ENCODE data around the gene MTA2.
"Not testable (repeated sequence)": the region's sequence is repeated elsewhere in the genome, so short reads cannot be mapped to it uniquely, and the experiment has no call there.

Gene MTA2

GRCh38 chr11:62592146-62592815 lies 9.4 kb downstream of the MTA2 start:
- no peak for DNase-seq

GRCh38 chr11:62591448-62592145 lies 10.1 kb downstream of the MTA2 start, which contains the start of gene TUT1:
TSS of gene TUT1 (minus strand) at chr11:62591523. CDS start at chr11:62591485, 38 bp downstream.
- peak; percentile 88 for DNase-seq

DNA sequence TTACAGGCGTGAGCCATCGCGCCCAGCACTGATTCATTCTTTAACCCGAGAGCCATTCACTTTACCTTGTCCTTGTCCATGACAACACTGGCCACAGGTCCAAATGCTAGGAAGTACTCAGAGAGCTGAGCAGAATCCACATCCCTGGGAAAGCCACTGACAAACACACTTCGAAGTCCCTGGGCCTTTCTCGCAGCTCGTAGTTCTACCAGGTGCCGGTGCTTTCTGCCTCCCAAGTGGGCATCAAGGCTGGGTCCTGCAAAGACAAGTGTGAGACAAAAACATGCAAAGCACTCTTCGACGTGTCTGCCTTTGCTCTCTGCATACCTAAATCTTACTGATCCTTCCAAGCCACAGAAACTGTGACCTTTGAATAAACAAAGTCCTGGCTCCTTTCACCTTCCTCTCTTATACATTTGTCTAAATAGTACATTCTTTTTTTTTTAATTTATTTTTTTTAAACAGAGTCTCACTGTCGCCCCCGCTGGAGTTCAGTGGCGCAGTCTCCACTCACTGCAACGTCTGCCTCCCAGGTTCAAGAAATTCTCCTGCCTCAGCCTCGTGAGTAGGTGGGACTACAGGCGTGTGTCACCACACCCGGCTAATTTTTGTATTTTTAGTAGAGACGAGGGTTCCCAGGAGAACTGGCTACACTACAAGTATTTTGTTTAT lies 12.6 kb downstream of the MTA2 start:
- DNase-seq = no peak

DNA sequence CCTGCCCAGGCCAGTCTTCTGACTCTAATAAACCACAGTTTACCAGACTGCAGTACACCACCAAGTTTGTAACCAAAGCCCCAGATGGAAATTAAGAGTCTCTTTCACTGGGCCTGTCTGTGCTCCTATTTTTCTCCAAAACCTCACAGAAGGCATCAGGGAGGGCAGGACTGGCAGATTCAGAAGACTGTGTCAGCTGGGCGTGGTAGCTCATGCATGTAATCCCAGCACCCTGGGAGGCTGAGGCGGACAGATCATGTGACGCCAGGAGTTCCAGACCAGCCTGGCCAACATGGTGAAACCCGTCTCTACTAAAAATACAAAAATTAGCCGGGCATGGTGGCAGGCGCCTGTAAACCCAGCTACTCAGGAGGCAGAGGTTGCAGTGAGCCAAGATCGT lies 16.3 kb downstream of the MTA2 start:
- DNase-seq = not testable (repeated sequence)

DNA sequence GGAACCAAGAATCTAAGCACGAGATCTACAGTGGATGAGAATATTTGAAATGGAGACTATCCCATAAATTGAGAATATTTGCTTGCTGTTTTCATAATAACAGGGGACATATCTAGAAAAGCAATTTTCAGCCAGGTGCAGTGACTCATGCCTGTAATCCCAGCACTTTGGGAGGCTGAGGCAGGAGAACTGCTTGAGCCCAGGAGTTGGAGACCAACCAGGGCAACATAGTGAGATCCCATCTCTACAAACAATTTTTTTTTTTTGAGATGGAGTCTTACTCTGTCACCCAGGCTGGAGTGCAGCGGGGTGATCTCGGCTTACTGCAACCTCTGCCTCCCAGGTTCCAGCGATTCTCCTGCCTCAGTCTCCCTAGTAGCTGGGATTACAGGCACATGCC lies 19.9 kb downstream of the MTA2 start:
- DNase-seq = not testable (repeated sequence)

- DNase-seq = no peak
Measured at GRCh38 chr11:62580959-62581715, 20.5 kb downstream of the MTA2 start.

DNA sequence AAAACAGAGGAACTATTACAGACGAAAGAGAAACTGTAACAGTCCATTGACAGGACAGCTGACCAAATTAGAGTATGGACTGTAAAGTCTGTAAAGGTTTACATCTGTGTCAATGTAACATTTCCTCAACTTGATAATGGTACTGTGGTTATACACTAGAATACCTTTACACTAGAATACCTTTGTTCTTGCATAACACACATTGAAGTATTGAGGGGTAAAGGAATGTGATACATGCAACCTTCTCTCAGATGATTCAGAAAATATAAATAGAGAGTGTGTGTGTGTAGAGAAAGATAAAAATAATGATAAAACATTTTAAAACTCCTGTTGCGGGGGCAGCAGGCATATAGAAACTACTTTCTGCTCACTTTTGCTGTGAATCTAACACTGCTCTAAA lies 22.4 kb downstream of the MTA2 start:
- no peak for DNase-seq

- no peak for DNase-seq
Measured at GRCh38 chr11:62578541-62578940, 23.1 kb downstream of the MTA2 start.

- DNase-seq = no peak
Measured at GRCh38 chr11:62577046-62577714, 24.5 kb downstream of the MTA2 start.

DNA sequence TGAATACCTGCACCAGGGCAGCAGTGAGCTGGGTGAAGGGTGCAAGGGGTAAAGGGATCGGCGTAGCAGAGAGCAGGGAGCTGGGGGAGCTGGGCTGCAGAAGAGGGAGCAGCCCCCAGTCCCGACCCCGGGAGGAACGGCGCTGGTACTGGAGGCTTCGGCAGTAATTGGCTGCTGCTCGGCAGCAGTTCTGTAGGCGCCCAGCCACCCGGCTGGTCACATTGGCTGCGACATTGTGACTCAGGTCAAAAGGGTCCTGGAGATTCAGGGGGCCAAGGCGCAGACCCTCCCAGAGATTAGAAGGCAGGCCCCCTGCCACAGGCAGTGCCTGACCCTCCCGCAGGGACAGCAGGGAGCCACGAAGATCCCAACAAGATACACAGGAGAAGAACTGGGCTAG lies 25.8 kb downstream of the MTA2 start:
- DNase-seq = no peak

- no peak for DNase-seq
Measured at GRCh38 chr11:62575156-62575555, 26.5 kb downstream of the MTA2 start.

DNA sequence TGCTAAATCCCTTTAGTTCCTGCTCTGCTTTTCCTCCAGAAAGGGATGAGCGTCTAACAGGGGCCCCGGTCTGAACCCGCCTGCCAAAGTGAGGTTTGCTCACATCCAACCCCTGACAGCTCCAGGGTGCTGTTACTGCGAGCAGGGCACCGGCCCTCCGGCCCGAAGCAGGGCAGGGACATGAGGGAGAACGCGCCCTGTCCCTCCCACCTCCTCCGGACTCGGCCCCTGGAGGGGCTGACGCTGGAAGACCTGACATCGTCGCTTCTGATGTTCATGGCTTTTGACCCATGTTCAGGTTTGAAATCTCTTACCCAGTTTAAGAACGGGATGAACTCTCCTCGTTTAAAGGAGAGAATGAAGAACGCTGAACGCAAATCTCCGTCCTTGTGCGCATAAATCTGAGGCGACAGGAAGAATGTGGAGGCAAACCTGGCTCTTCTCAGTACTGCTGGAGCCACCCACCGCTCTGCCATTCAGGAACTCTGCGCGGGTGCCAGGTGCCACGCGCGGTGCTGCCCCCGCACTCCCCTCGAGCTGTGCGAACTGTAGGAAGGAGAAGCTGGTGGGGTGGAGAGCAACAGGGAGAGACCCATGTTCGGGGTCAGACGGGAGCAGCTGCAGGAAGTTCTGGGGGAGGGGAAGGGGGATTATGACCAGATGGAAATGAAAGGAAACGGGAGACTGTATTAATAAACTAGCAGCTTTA lies 27.1 kb downstream of the MTA2 start:
- no peak for DNase-seq

- peak; percentile 93 for DNase-seq
Measured at GRCh38 chr11:62573592-62574362, 27.9 kb downstream of the MTA2 start, which contains the start of gene EEF1G. TSS of gene EEF1G (minus strand) at chr11:62573891. CDS start at chr11:62573842, 49 bp downstream.

- no peak for DNase-seq
Measured at GRCh38 chr11:62573006-62573591, 28.6 kb downstream of the MTA2 start.

- DNase-seq = no peak
Measured at GRCh38 chr11:62572431-62572830, 29.2 kb downstream of the MTA2 start.

DNA sequence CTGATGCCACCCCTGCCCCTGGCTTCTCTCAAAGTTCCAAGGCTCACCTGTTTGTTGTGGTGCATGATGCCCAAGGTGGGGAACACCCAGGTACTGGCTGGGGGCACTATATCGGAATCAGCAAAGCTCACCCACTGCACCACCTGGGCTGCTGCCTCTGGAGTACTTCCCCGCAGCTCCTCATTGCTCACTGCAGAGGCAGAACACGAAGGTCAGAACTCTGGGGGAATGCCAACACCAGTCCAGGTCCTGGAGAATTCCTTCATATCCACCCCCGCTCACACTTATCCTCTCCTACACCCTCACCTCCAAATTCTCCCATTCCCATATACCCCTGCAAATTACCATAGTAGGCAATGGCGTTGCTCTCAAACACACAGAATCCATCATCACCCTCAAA lies 30.2 kb downstream of the MTA2 start:
- not testable (repeated sequence) for DNase-seq

- DNase-seq = not testable (repeated sequence)
Measured at GRCh38 chr11:62570903-62571302, 30.8 kb downstream of the MTA2 start.

GRCh38 chr11:62569611-62570010 lies 32.1 kb downstream of the MTA2 start:
- DNase-seq = no peak

DNA sequence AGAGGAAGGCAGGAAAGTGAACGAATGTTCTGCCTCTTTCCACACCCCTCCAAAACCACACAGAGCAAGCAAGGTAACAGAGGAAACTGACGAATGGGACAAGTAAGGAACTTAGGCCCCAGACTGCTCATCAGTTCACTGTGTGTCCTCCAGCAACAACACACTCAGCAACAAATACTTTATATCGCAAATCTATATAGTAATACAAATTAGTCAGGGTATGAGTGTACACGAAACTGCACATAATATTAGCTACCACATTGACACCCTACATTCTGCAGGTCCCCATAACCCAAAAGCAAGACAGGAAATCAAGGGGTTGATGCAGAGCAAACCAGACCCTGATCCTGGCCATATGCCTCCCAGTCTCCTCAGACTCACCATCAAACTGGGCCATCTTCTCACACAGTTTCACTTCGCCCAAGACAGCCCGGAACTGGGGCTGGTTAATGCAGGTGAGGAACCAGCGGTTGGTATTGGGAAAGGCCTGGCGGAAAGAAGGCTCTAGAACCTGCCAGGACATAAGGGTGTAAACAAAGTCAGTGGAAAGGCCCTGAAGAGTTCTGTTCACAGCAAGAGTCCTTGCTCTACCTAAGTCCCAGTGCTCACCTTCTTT lies 34.5 kb downstream of the MTA2 start:
- DNase-seq = no peak

DNA sequence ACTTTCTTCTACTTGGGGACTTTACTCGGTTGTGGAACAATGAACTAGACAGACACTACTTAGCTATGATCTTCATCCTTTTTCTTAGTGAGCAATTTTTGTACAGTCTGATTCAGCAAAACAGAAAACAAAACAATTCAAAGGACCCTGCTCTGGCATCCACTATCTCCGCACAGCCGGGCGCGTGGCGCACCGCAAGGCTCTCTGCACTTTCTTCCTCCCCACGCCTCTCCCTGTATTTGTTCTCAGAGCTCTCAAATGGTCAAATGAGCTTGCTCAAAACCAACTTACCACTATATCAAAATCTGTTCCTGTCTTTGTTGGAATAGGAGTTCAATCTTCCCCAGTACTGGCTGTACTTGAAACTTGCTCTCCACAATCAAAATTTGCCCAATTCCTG lies 35.4 kb downstream of the MTA2 start:
- no peak for DNase-seq

Data from stimulated activated CD4-positive, alpha-beta T cell treated with anti-CD3 and anti-CD28 coated beads, Interleukin-12 subunit alpha, Interleukin-12 subunit beta, amount 100 ng/mL, for 4 hours (primary cell).